ENCODE results near the gene MRPS27. TPM values are rescaled to one million over a fixed set of nuclear protein-coding genes. Genes with fewer than 3 reads are reported as not detected.

Gene MRPS27
- total RNA-seq, 6 experiments from 2014 or later, result 28.6 to 40.3 (median 36.0) TPM

- ATAC-seq (no peak), DNase-seq (no peak)
- Histone ChIP-seq H3K27me3 (no peaks in the 10 kb centered on the region), H3K9me3 (no peaks in the 10 kb centered on the region), H3K27ac (no peak overlapping the region), H3K4me1 (peaks cover 0 to 18% (median 2%) of the 10 kb centered on the region in 4 donors), H3K36me3 (no peaks in the 10 kb centered on the region), H3K4me3 (no peak overlapping the region)
- intact Hi-C loops (cut with DNase I), result no loop called here
- no peak for TF ChIP-seq CTCF (IDR thresholded peaks at IDR 0.05)
- 100% methylated on average over 1 of the region's 1 CpG for WGBS (ENCODE audit: insufficient coverage, low coverage, low lambda C conversion rate, missing lambda C conversion rate)
Measured at GRCh38 chr5:72251386-72251785, 68.7 kb downstream of the MRPS27 start.

- no peak overlapping the region for H3K27ac ChIP-seq
- no peaks in the 10 kb centered on the region for H3K27me3 ChIP-seq
- no peaks in the 10 kb centered on the region for H3K36me3 ChIP-seq
- H3K4me3 ChIP-seq, result no peak overlapping the region
- peaks cover 0 to 18% (median 2%) of the 10 kb centered on the region in 4 donors for H3K4me1 ChIP-seq
- 93% methylated on average over 2 of the region's 2 CpGs for WGBS (ENCODE audit: insufficient coverage, low coverage, low lambda C conversion rate, missing lambda C conversion rate)
- DNase-seq (peak in 1 of 3 donors; percentile 17), ATAC-seq (peak in 3 of 4 donors; percentile 43 to 81 (median 53))
- intact Hi-C loops (cut with DNase I), result no loop called here
- H3K9me3 ChIP-seq, result no peaks in the 10 kb centered on the region
- TF ChIP-seq POLR2A (IDR thresholded peaks at IDR 0.05) (no peak), CTCF (IDR thresholded peaks at IDR 0.05) (no peak)
Measured at GRCh38 chr5:72248410-72248981, 71.5 kb downstream of the MRPS27 start.

- intact Hi-C loops (cut with DNase I), result no loop called here
- no peak for DNase-seq
- Histone ChIP-seq H3K36me3 (no peaks in the 10 kb centered on the region), H3K27ac (no peak overlapping the region), H3K4me1 (peaks cover 0 to 7% (median 2%) of the 10 kb centered on the region in 4 donors), H3K9me3 (no peaks in the 10 kb centered on the region), H3K4me3 (no peak overlapping the region), H3K27me3 (no peaks in the 10 kb centered on the region)
- ATAC-seq, result no peak
- WGBS (ENCODE audit: insufficient coverage, low coverage, low lambda C conversion rate, missing lambda C conversion rate), result 70% methylated on average over 4 of the region's 4 CpGs
- TF ChIP-seq CTCF (IDR thresholded peaks at IDR 0.05) (no peak), POLR2A (IDR thresholded peaks at IDR 0.05) (no peak)
Measured at GRCh38 chr5:72246954-72247442, 73.0 kb downstream of the MRPS27 start.

GRCh38 chr5:72245951-72246532 lies 74.0 kb downstream of the MRPS27 start:
- TF ChIP-seq POLR2A (IDR thresholded peaks at IDR 0.05) (no peak), CTCF (IDR thresholded peaks at IDR 0.05) (no peak)
- intact Hi-C loops (cut with DNase I), result no loop called here
- Histone ChIP-seq H3K9me3 (no peaks in the 10 kb centered on the region), H3K4me3 (no peak overlapping the region), H3K27me3 (no peaks in the 10 kb centered on the region), H3K4me1 (peaks cover 0 to 7% (median 2%) of the 10 kb centered on the region in 4 donors), H3K36me3 (no peaks in the 10 kb centered on the region), H3K27ac (no peak overlapping the region)
- 93% methylated on average over 3 of the region's 3 CpGs for WGBS (ENCODE audit: insufficient coverage, low coverage, low lambda C conversion rate, missing lambda C conversion rate)
- ATAC-seq (no peak), DNase-seq (no peak)
